Kidney (tissue), 14 donors: Measurements from ENCODE around the gene KRTAP1-3. TPM values are rescaled to one million over a fixed set of nuclear protein-coding genes. Genes with fewer than 3 reads are reported as not detected.

Experiments used
- DNase-seq, 5 donors: peaks; one replicate each; pipeline ENCODE4 v3.0.0-alpha.2; 2013 to 2020
- FAIRE-seq: peaks from 2 replicates; lab custom pipeline; 2012; peaks lifted over from hg19 to GRCh38; lab: Jason Lieb, UNC
- H3K27ac ChIP-seq, 2 donors: one replicate each; pipeline ENCODE4 v1.7.0; 2013; ENCODE audit warnings: low read depth in 2 of 2, low read length in 2 of 2, inconsistent platforms in 1 of 2
- H3K27me3 ChIP-seq: one replicate; pipeline ENCODE4 v1.7.1; 2013; ENCODE audit warnings: low read length, inconsistent platforms; ENCODE audit not compliant: control insufficient read depth, insufficient read depth
- H3K36me3 ChIP-seq, 3 donors: one replicate each; pipeline versions ENCODE4 v1.7.0 to v1.7.1; 2013; ENCODE audit warnings: low read length in 3 of 3, control low read depth in 1 of 3, inconsistent platforms in 1 of 3; ENCODE audit not compliant: insufficient read depth in 3 of 3, control insufficient read depth in 2 of 3
- H3K4me1 ChIP-seq, 3 donors: one replicate each; pipeline versions ENCODE4 v1.7.0 to v1.7.1; 2013; ENCODE audit warnings: low read length in 3 of 3, inconsistent platforms in 1 of 3, low read depth in 1 of 3; ENCODE audit not compliant: control insufficient read depth in 2 of 3, insufficient read depth in 2 of 3
- H3K4me3 ChIP-seq, 3 donors: one replicate each; pipeline versions ENCODE4 v1.7.0 to v1.8.1; 2013; ENCODE audit warnings: low read length in 3 of 3, control low read depth in 1 of 3, inconsistent platforms in 1 of 3
- H3K9ac ChIP-seq, 3 donors: one replicate each; pipeline versions ENCODE4 v1.7.0 to v1.7.1; 2013; ENCODE audit warnings: low read length in 3 of 3, control low read depth in 1 of 3, inconsistent platforms in 1 of 3
- H3K9me3 ChIP-seq, 3 donors: one replicate each; pipeline versions ENCODE4 v1.7.0 to v1.7.1; 2013; ENCODE audit warnings: low read length in 3 of 3, control low read depth in 1 of 3, inconsistent platforms in 1 of 3; ENCODE audit not compliant: control insufficient read depth in 2 of 3, insufficient read depth in 1 of 3
- CTCF ChIP-seq: IDR thresholded peaks from 3 replicates; pipeline ENCODE4 v1.5.1; 2012; ENCODE audit warnings: mild to moderate bottlenecking, moderate library complexity, borderline replicate concordance; ENCODE audit not compliant: insufficient read depth; ENCODE audit errors: extremely low read depth
- intact Hi-C: fragments of 100-400 bp; cut with DNase I; formaldehyde crosslinking; loops from one replicate; pipeline ENCODE4 v1.11.1; 2022
- polyA plus RNA-seq: library from polyadenylated mRNA; stranded (reverse); fragments of 350-450 nt; fragmentation: Illumina TruSeq; extraction: RNeasy Lipid Tissue Mini Kit (QIAGEN cat#74804); gene quantifications from one replicate; pipeline ENCODE4 v1.2.3, GENCODE V29; 2014; ENCODE audit warnings: low read depth, low replicate concordance; ENCODE audit not compliant: insufficient read depth
- total RNA-seq: library from RNA; stranded (reverse); fragmentation: NEBNext Ultra II Directional; extraction: Animal tissue kit (Norgen Biotek cat#: 25700); gene quantifications from one replicate; pipeline ENCODE4 v1.2.1, GENCODE V29; 2021
- donor health status: control.
- donor health status: control.
- donor health status: control.
- donor health status: control.
- donor health status: control.
- donor health status: DM: yes; HTN: yes; CAD: no.
- donor health status: Normal renal cell carcinoma (clear cell type).

The KRTAP1-3 gene
- total and polyA plus RNA-seq, 2 donors from 2014 or later = not detected

- no peak overlapping the region for H3K27ac ChIP-seq
- H3K4me1 ChIP-seq = no peaks in the 10 kb centered on the region
- no peak overlapping the region for H3K9ac ChIP-seq
- TF ChIP-seq CTCF = no peak
- intact Hi-C loops = no loop called here
- no peak for FAIRE-seq
- H3K9me3 ChIP-seq = no peaks in the 10 kb centered on the region
- H3K27me3 ChIP-seq = no peaks in the 10 kb centered on the region
- H3K4me3 ChIP-seq = no peak overlapping the region
- no peaks in the 10 kb centered on the region for H3K36me3 ChIP-seq
- no peak for DNase-seq
These were observed 37.3 kb downstream of the KRTAP1-3 start for GRCh38 chr17:40997361-40997760.

DNA sequence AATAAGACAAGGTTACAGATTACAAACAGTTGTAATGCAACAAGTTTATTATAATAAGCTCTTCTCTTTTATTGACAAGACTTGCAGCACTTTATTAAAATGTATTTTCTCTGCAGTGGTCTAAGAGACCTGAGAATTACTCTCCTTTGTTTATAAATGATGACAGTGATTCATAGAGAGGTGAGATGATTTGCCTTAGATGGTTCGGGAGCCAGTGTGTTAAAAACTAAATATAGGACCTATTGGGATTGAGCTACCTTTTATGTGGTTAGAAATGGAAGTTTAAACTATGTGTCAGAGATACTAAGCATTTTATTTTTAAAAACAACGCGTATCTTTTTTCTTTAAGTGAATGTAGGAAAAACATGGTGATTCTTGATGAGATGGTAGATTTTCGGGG lies 37.8 kb downstream of the KRTAP1-3 start:
- Histone ChIP-seq H3K27ac (no peak overlapping the region), H3K4me3 (no peak overlapping the region), H3K9ac (no peak overlapping the region), H3K4me1 (no peaks in the 10 kb centered on the region), H3K9me3 (no peaks in the 10 kb centered on the region), H3K36me3 (no peaks in the 10 kb centered on the region), H3K27me3 (no peaks in the 10 kb centered on the region)
- FAIRE-seq = no peak
- intact Hi-C loops = no loop called here
- no peak for DNase-seq
- TF ChIP-seq CTCF = no peak

DNA sequence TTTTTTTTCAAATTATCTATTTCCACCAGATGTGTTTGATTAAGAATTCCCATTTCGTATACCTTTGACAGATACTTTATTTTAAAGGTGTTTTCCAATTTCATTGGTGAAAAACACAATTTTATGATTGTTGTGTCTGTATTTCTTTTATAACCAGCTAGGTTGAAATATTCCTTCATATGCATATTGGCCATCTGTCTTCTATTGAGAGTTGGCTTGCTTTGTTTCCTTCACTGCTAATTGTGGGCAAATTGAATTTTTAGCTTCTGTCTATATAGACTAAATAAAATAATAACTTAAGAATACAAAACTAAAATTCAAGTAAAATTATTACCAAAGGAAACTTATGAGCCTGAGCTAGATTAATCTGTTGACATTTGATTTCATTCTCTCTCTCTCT lies 39.6 kb downstream of the KRTAP1-3 start:
- intact Hi-C loops = no loop called here
- FAIRE-seq (no peak), DNase-seq (no peak)
- Histone ChIP-seq H3K4me3 (no peak overlapping the region), H3K9me3 (no peaks in the 10 kb centered on the region), H3K4me1 (no peaks in the 10 kb centered on the region), H3K36me3 (no peaks in the 10 kb centered on the region), H3K27ac (no peak overlapping the region), H3K27me3 (no peaks in the 10 kb centered on the region), H3K9ac (no peak overlapping the region)
- TF ChIP-seq CTCF = no peak

- no peaks in the 10 kb centered on the region for H3K9me3 ChIP-seq
- intact Hi-C loops = no loop called here
- FAIRE-seq = no peak
These were observed 40.8 kb downstream of the KRTAP1-3 start, which contains the start of gene KRTAP3-3 for GRCh38 chr17:40993839-40994238. TSS of gene KRTAP3-3 (minus strand) at chr17:40994164. CDS start at chr17:40994097, 67 bp downstream.

More at GRCh38 chr17:40993839-40994238, 40.8 kb downstream of the KRTAP1-3 start, which contains the start of gene KRTAP3-3:
- Histone ChIP-seq H3K9ac (no peak within 1 kb of the TSS), H3K36me3 (no peaks in the 10 kb centered on the region), H3K27ac (no peak within 1 kb of the TSS), H3K4me1 (no peaks in the 10 kb centered on the region), H3K4me3 (no peak within 1 kb of the TSS), H3K27me3 (no peaks in the 10 kb centered on the region)
- no peak for DNase-seq
- TF ChIP-seq CTCF = no peak
